SK-N-MC (cell line): ENCODE data around the gene SHISA9.

Source experiments
- EZH2 ChIP-seq: fragments of 200-600 bp; sonication (generic); IDR thresholded peaks from one replicate; pipeline ENCODE4 v1.6.1; 2017; ENCODE audit warnings: antibody characterized with exemption
- POLR2AphosphoS5 ChIP-seq: IDR thresholded peaks from 2 replicates; pipeline ENCODE4 v1.6.1; 2012; ENCODE audit warnings: mild to moderate bottlenecking, low read depth, low read length, borderline replicate concordance

GRCh38 chr16:13021996-13022395 is 120.6 kb downstream of the SHISA9 start:
- no peak for TF ChIP-seq EZH2
- TF ChIP-seq POLR2AphosphoS5: no peak
